Inferior parietal cortex (tissue), 1 donor: Measurements from ENCODE around the gene IGFL4.

Experiments used
- DNase-seq: peaks from one replicate; pipeline ENCODE4 v3.0.0-alpha.2; 2016; ENCODE audit errors: extremely low spot score

The IGFL4 gene

DNA sequence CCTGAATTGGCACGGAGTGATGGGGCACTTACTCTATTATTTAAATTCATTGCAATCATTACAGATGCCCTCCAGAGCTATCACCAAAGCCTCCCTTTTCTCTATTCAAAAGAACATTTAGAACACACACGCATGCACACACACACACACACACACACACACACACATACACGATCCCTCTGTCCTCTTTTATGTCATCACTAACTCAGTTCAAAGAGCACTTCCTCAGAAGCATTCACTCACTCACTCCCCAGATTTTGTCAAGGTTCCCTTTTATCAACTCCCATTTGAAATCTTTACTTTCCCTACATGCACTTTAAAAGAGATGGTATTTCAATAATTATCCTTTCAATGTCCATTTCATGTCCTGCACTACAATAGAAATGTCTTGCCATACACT lies 22.4 kb upstream of the IGFL4 start:
- DNase-seq, result no peak

DNA sequence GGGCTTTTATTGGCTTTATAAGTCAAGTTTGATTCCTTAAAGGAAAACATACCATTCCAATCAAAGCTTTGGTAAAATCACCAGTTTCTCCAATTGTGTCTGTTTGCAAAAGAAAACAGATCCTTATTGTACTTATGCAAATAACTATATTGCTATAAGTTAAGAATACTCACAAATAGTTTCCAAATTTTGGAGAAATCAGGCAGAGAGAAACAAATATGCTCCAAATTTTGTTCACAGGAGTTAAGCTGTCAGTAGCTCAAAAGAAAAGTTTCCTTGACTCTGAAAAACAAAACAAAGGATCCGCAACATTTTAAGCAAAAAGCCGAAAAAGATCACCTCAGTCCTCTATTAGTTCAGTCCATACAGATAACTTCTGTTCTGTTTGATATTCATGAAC lies 19.2 kb upstream of the IGFL4 start:
- no peak for DNase-seq

DNA sequence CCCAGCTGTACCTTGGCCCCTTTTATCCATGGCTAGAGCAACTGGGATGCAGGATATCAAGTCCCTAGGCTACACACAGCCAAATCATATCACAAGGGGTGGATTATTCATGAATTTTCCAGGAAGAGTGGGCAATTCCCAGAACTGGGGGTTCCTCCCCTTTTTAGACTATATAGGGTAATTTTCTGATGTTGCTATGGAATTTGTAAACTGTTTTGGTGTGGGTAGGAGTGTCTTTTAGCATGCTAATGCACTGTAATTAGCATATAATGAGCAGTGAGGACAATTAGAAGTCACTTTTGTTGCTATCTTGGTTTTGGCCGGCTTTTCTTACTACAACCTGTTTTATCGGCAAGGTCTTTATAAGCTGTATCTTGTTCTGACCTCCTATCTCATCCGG lies 18.0 kb upstream of the IGFL4 start:
- DNase-seq, result no peak

DNA sequence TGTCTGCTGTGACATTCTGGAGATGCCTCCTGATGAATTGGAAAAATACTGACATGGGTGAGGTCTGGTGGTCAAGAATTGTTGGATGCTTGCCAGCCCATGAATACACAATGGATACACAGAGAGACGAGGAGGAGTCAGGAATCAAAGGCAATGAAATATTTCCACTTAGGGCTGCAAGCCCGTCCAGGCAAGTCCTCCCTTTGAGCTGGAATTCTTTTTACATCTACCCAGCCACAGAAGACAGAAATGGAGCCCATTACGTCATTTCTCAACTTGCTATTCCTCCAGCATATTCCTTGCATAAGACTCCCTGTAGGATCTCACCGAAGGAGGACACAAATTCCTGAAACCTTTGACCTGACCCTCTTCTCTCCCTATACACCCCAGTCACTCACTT lies 15.7 kb upstream of the IGFL4 start:
- no peak for DNase-seq

DNA sequence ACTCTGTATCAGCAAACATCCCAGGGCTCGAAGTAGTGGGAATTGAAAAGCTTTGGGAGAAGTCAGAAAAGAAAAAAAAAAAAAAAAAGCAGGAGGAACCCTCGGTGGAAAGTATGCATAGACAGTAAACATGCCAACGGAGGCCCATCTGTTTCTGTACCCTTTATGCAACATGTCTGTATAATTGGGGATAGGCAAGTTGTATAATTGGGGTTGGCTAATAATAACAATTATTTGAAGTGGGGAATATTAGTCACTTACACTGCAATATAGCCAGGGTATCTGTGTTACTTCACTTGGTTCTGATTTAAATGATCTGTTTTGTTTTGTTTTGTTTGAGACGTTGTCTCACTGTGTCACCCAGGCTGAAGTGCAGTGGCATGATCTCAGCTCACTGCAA lies 12.1 kb upstream of the IGFL4 start:
- no peak for DNase-seq

DNA sequence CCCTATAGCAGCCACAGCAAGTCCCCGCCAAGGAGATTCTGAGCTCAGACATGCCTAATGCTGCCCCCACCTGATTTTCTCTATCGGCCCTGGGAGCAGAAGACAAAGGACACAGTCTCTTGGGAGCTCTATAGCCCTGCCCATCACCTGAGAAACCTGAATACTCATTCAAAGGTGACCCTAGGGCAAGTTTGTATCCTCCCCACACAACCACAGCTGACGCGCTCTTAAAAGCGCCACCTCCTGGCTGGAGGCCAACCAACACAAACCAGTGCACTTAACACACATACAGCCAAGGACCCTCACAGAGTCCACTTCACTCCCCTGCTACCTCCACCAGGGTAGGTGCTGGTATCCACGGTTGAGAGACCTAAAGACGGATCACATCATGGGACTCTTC lies 8.8 kb upstream of the IGFL4 start:
- DNase-seq, result no peak

DNA sequence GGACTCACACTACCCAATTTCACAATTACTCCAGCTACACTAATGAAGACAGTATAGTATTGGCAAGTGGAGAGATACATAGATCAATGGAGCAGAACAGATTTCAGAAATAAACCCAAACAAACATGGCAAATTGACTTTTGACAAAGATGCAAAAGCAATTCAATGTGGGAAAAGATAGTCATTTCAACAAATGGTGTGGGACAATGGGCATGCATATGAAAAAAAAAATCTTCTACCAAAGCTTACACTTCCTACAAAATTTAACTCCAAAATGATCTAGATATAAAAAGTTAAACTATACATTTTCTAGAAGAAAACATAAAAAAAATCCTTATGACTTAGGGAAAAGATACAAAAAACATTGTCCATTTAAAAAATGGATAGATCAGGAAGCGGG lies 2.7 kb upstream of the IGFL4 start:
- DNase-seq, result no peak

DNA sequence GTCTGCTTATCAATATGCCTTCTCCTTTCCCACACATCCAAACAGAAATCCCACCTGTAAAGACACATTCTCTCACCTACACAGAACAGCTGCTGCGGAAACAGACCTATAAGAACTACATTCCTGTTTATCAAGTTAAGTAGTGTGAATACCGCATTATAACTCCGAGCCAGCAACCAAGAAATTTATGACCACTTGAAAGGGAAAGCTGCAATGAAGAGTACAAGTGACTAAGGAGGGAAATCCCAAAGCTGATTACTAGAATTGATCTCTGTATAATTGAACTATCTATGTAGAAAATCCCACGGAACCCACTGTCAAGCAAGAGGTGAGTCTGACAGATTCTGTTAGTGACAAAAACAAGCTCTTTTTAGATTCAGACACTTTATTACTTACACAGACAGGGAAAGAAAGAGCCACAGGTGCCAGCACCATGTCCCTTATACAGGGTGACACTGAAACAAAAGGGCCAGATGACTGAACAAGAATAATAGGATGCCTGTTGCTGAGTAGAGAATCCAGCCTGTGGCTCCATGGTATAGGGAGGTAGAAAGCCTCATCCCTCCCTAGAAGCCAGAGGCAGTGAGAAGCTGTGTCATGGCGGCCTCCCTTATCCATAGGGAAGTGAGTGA lies 1.6 kb upstream of the IGFL4 start:
- DNase-seq, result no peak

DNA sequence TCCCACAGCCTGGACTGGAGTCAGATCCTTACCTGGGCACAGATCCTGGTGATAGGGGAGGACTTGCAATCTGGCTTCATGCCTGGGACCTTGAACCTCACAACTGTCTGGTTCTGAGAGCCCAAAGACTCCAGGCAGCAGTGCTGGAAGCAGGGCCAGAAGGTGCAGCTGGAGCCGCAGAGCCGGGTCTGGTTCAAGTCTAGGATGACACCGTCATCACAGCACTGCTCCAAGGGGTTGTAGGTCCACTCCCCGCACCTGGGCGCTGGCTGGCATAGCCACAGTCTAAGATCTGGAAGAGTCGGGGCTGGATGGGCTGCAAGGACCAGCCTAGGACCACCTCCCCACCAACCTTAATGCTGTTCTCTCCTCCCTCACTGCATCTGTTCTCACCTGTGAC lies 677 bp downstream of the IGFL4 start:
- no peak for DNase-seq

DNA sequence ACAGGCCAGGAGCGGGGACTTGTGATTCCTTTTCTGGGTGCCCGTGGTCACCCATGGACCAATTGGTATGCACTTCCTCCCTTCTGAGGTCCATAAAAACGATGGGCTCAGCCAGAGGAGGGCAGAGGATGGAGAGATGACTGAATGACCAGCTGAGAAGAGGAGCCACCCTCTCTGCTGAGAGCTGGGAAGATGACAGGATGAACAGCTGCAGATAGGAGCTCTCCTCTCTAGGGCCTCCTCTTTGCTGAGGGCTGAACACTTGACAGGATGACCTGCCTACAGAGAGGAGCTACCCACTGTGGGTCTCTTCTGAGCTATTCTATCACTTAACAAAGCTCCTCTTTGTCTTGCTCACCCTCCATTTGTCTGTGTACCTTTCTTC lies 4.1 kb downstream of the IGFL4 start:
- DNase-seq, result no peak

DNA sequence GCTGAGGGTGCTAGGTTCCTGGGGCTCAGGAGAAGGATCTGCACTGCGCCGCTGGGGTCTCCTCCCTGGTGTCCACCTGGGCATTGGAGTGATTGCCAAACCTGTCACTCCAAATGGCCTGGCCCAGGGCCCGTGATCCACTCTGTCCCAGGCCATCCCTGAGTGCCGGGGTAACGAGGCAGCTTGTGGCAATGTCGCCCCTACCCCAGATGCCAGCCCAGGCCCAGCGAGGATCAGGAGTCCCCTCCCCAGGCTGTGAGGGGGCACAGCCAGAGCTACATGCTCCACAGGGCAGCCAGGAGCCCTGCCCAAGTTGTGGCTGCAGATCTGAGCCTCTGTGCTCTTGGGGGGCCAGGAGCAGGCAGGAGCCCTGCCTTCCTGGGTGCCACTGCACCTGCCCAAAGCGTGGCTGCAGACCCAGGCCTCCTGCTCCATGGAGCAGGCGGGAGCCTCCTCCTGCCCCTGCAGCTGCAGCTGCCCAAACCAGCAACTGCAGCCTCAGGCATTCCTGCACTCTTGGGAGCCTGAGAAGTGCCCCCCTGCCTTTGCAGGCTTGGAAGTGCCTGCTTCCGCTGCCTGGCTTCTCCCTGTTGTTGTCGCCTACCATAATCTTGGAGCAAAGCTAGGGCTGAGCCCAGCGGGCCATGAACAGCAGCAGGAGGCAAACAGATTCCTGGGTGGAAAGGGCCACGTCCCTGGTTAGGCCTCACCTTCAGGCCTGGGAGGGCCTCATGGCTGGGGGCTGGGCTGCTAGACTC lies 4.6 kb downstream of the IGFL4 start:
- DNase-seq, result no peak

DNA sequence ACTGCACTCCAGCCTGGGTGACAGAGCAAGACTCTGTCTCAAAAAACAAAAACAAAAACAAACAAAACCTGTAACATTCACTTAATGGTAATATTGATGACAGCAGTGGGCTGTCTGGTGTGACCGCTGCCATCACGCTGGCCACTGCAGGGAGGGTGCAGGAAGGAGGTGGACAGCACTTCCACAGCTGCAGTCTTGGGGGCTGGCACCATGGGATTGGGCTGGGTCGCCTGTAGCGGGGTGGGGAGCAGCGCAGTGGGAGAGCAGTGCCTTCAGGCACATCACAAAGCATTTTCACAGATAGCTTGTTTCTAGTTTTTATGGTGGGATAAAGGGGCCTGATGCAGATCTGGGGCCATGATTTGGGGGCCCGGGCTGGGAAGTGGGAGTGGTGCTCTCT lies 5.3 kb downstream of the IGFL4 start:
- DNase-seq, result no peak

DNA sequence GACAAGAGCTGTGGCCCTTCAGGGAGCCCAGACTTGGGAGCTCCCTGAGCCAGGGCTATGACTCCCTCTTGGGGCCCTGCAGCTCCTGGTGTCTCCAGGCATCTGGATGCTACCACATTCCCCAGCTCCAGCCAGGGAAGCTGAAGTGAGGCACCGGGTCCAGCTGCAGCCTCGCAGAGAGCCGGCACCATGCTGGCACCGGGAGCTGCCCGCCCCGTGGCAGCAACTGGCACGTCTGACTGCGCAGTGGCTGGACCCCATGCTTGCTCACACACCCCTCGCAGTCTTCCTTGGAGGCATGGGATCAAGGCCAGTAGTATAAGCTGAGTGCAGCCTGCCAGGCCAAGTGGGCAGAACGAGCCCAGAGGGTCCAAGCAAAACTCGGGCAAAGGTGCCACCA lies 7.4 kb downstream of the IGFL4 start:
- no peak for DNase-seq

DNA sequence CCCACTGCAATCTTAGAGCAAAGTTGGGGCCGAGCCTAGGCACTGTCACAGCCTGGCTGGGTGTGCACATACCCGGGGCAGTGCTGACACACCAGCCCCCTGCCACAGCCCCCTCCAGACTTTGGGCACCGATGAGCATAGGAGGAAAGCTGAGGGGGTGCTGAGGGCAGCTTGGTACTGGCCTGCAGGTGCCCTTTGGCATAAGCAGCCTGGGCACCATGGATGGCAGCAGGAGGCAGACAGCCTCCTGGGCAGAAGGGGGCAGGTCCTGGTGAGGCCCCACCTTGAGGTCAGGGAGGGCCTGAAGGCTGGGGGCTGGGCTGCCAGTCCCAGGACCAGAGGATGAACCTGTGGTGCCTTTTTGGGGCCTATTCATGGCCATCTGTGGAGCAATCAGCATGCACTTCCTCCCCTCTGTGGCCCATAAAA lies 8.2 kb downstream of the IGFL4 start:
- no peak for DNase-seq

DNA sequence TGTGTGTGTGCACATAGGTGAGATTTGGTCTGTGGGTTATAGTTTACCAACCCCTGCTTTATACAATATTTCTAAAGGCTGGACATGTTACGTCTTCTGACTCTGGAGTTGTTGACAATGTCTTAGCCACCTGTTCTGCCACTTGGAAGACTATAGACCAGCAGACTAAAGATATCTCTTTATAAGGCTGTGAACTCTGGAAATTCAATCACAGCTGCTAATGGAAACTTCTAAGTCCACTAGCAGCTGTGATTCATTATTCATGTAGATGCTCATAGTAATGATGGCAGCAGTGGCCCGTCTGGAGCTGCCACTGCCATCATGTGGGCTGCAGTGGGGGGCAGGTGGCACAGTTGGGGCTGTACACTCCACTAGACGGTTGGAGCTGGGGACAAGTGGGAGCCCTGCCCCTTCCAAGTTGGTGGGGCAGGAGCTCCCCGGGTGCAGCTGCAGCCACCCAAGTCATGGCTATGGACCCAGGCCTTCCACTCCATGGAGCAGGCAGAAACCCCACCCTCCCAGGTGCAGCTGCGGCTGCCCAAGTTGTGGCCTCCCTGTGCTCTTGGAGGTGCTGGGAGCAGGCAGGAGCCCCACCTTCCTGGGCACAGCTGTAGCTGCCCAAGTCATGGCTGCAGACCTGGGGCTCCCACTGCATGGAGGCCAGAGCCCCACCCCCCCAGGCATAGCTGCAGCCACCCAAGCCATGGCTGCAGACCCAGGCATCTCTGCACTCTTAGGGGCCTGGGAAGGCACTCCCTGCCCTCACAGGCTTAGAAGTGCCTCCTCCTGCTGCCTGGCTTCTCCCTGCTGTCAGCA lies 8.8 kb downstream of the IGFL4 start:
- DNase-seq, result no peak

DNA sequence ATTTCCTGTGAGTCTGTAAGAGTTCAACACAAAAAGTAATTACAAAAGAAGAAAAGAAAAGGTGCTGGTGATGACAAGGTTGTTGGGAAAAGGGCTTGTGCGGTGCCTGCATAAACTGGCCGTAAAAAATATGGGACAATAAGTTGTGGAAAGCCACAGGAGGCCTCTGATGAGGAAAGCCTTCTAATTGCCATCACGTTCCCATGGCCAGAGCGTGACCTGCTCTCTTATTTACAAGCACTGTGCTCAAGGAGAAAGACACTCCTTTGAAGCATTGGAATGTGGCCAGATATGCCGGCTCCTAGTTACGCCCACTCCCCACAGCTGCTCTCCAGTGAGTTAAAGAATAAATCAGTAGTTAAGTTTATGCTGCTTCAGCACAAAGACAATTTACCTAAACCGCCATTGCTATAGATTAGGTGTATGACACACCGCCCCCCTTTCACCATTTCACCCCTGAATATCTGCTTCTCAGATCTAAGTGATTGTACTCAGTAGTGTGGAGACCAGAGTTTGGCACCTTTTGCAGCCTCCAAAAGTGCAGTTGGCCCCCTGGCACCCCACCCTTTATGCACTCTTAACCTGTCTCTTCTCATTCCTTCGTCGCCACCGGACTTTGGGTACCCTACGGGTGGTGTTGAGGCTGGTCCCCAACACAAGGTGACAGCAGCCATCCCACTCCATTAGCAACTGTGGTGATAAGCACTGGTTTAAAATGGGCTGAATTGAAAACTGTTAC lies 9.8 kb downstream of the IGFL4 start:
- no peak for DNase-seq

DNA sequence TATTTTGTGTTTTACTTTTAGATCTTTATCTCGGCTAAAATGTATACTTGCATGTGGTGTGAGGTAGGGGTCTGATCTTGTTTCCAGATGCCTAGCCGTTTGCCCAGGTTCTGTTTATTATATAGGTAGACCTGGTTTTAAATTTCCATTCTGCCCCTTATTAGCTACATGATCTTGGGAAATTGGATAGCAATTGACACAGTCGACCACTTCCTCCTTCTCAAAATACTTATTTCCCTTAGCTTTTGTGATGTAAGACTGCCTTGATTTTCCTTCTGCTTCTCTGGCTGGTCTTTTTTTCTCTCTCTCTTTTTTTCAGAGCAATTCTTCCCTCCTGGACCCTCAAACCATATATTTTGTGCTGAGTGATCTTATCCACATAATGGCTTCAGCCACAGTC lies 15.0 kb downstream of the IGFL4 start:
- no peak for DNase-seq

DNA sequence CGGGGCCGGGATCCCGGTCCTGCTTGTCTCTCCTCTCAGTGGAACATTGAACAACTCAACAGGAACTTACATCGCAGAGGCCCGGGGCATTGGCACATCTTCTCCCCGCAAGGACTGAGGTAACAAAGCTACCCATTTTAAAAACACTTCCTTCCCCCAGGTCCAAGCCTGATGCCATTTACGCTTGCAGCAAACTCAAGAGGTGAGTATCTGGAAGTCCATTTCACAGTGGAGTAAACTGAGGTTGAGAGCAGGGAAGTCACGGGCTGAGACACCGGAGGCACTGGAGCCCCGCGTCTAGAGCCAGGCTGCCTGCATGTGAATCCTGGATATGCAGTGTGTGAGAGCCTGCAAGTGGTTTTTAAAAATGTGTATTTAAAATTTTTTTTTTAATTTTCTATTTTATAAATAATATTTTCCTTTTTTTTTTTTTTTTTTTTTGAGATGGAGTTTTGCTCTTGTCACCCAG lies 17.5 kb downstream of the IGFL4 start:
- DNase-seq, result no peak

DNA sequence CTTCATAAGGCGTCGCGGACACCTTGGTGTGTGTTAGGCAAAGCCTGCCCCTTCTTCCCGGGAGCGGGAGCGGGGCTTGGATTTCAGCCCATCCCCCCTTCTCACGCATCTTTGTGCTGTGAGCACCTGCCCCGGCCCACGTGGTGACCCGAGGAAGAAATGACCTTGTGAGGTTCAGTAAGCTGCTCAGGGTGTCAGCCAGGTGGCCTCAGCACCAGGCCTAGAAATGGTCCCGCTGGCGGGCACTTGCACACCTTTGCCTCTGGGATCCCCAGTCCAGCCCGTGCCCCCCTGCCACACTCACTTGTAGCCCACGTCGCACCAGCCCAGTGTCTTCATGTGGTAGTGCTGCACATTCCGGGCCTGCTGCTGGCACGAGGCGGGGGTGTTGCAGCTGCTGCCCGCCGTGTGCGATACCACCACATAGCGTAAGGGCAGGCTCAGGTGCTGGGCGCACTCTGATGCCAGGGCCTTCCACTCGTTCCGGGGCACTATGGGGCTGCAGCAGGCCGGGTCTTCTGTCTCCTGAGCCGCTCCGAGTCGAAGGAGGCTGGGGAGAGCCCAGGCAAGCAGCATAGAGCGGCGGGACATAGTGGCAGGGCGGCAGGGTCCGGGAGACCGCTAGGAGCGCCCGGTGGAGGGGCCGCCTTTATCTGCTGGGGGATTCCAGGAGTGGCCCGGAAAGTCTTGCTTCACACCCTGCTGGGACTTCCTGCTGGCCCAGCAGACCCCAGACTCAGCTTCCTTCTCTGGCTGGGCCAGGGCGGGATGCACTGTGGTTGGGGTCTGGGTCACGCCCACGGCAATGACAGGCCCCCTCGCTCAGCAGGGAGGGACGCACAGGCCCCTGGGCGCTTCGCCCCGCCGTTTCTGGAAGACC lies 18.1 kb downstream of the IGFL4 start, which contains the start of gene PGLYRP1:
Gene PGLYRP1 (minus strand): TSS at position 623 of the 880 bp plus-strand sequence. CDS start 32 bp downstream, at position 591.
- DNase-seq, result no peak

DNA sequence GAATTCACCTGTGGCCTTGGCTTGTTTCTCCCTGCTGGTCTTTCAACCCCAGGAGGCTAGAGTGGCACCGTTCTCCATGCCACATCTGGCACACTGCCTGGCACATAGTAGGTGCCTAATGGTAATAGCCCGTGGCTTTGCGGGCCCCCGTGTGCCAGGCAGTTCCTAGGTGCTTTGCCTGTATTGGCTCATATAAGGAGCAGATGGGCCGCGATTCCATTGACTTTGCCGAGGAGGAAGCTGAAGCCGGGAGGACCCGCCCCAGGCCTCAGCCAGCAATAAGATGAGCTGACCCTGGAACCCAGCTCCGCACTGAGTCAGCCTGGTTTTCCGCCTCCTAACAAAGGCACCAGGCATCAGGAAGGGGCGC lies 18.8 kb downstream of the IGFL4 start:
- DNase-seq, result no peak

DNA sequence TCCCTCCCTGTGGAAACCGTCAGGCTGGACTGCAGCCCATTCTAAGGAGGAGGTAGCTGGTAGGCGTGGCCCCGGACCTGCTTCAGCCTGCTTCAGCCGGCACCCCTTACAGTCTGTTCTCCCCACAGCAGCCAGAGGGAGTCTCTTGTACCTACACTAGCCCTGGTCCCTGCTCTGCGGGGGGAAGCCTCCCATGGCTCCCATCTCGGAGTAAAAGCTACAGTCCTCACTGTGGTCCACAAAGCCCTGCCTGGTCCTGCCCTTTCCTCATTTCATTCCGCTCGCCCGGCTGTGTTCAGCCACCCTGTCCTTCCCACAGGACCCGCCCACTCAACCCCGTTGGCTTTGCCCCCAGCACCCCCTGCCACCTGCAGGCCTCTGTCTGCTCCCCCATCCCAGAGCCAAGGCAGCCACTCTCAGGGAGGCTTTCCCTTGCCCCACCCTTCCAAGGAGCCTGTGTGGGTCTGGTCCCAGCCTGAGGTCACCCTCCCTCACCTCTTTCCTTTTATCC lies 19.2 kb downstream of the IGFL4 start:
- no peak for DNase-seq
